ENCODE results near the gene TRIM63.
A peak's percentile ranks its signal among the peaks of the same experiment; 100 is the strongest.
"Not testable (repeated sequence)": the region's sequence is repeated elsewhere in the genome, so short reads cannot be mapped to it uniquely, and the experiment has no call there.

The TRIM63 gene

DNA sequence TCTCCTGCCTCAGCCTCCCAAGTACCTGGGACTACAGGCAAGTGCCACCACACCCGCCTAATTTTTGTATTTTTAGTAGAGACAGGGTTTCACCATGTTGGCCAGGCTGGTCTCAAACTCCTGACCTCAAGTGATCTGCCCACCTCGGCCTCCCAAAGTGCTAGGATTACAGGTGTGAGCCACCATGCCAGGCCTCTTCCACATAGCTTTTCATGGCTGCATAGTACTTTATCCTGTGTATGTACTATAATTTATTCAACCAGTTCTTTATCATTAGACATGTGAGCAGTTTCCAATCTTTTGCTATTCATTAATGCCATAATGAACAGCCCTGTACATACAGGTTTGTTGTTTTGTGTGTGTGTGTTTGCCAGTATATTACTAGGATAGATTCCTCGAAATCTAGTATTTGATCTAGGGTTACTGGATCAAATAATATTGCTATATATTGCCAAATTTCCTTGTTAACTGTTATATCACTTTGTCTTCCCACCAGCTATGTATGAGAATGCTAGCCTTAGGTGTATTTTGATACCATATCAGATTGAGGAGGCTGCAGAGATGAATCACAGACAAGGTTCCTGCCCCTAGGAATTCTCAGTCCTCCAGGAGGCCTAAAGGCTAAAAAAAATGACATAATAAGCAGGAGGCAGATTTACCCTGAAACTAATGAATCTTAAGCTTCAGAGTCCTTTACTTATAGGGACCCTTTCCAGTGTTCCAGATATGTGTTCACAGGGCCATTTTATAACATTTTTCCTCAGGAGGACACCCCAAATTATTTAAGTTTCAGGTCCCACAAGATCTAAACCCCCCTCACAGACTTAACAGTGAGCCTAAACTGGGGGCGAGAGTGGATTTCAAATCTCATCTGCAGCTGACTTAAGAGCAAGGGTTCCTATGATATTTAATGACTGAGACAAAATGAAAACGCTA, 42.1 kb upstream of the TRIM63 start:
- DNase-seq (ENCODE audit: low read depth in 2 of 2): no peak
- no peak overlapping the region for H3K4me3 ChIP-seq (replicated peaks in 1 of 2; ENCODE audit: low read depth in 2 of 2, low read length in 2 of 2)

DNA sequence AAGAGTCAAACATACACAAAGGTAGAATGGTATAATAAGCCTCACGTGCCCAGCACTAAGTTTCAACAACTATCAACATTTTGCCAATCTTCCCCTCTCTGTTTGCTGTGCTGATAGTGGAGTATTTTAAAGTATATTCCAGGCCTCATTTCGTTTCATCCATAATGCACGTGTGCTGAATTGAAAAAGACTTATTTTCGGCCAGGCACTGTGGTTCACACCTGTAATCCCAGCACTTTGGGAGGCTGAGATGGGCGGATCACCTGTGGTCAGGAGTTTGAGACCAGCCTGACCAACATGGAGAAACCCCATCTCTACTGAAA, 37.8 kb upstream of the TRIM63 start:
- DNase-seq (ENCODE audit: low read depth in 2 of 2); H3K4me3 ChIP-seq (replicated peaks in 1 of 2; ENCODE audit: low read depth in 2 of 2, low read length in 2 of 2): not testable (repeated sequence)

More for the DNA sequence above, 42.1 kb upstream of the TRIM63 start:
- TF ChIP-seq, protein P1, sequence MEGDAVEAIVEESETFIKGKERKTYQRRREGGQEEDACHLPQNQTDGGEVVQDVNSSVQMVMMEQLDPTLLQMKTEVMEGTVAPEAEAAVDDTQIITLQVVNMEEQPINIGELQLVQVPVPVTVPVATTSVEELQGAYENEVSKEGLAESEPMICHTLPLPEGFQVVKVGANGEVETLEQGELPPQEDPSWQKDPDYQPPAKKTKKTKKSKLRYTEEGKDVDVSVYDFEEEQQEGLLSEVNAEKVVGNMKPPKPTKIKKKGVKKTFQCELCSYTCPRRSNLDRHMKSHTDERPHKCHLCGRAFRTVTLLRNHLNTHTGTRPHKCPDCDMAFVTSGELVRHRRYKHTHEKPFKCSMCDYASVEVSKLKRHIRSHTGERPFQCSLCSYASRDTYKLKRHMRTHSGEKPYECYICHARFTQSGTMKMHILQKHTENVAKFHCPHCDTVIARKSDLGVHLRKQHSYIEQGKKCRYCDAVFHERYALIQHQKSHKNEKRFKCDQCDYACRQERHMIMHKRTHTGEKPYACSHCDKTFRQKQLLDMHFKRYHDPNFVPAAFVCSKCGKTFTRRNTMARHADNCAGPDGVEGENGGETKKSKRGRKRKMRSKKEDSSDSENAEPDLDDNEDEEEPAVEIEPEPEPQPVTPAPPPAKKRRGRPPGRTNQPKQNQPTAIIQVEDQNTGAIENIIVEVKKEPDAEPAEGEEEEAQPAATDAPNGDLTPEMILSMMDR (IDR thresholded peaks at IDR 0.05; ENCODE audit: low read depth, low read length): no peak

DNA sequence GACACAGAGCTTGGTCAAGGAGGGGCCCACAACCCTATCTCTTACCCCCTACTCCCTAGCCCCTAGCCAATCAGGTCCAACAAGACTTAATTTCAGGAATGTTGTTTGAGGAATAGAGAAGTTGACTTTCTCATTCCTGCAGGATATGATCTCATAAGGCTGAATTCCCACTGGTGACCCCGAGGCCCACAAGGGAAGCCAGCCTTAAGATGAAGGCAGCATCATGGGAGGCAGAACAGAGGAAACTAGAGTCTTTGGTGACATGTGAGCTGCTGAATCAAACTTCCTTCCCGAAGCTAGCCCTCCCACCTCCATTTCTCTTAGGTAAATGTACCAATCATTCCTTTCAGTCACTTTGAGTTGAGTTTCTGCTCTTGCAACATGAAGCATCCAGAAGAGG, 35.1 kb upstream of the TRIM63 start:
- peak; percentile 15 to 37 for DNase-seq (ENCODE audit: low read depth in 2 of 2)
- TF ChIP-seq, protein P1 (IDR thresholded peaks at IDR 0.05; ENCODE audit: low read depth, low read length): no peak
- no peak overlapping the region for H3K4me3 ChIP-seq (replicated peaks in 1 of 2; ENCODE audit: low read depth in 2 of 2, low read length in 2 of 2)

DNA sequence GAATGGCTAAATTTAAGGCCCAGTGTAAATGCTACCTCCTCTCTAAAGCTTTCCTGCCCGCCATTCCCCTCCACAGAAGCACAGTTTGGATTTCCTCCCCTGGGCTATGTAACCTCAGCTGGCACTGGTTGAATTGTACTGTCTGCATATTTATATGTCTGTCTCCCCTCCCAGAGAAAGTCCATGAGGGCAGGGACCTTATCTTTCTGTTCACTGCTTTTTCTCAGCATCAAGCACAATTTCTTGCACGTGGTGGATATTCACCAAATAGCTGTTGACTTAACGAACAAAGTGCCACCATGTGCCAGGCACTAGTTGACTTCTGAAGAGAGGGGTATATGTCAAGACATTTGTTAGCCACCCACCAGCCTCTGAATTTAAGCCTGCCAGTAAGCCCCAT, 34.7 kb upstream of the TRIM63 start:
- TF ChIP-seq, protein P1 (IDR thresholded peaks at IDR 0.05; ENCODE audit: low read depth, low read length): no peak
- DNase-seq (ENCODE audit: low read depth in 2 of 2): no peak
- no peak overlapping the region for H3K4me3 ChIP-seq (replicated peaks in 1 of 2; ENCODE audit: low read depth in 2 of 2, low read length in 2 of 2)

DNA sequence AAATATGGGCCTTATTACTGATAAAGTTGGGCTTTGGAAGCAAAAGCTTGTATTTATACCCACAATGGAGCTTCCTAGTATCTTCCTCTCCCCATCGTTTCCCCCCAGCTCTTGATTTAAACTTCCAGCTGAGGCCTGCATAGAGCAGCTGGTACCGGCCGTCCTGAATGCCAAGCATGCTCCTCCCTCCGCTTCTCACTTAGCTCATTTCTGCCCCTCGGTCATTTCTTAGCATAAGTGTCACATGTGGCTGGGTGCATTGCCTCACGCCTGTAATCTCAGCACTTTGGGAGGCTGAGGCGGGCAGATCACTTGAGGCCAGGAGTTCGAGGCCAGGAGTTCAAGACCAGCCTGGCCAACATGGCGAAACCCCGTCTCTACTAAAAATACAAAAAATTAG, 32.8 kb upstream of the TRIM63 start:
- DNase-seq (ENCODE audit: low read depth in 2 of 2); H3K4me3 ChIP-seq (replicated peaks in 1 of 2; ENCODE audit: low read depth in 2 of 2, low read length in 2 of 2): not testable (repeated sequence)

DNA sequence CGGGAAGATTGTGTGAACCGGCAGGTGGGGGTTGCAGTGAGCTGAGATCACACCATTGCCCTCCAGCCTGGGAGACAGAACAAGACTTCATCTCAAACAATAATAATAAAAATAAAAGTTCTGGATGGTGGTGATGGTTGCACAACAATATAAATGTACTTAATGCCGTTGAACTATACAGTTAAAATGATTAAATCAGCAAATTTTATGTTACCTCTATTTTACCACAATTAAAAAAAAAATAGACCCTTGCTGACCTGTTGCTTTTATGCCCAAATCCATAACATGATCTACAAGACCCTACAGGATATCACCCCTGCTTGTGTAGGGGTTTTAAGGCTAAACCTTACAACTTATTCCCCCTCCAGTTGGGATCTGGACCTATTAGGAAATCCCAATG, 32.4 kb upstream of the TRIM63 start:
- TF ChIP-seq, protein P1 (IDR thresholded peaks at IDR 0.05; ENCODE audit: low read depth, low read length): no peak
- H3K4me3 ChIP-seq (replicated peaks in 1 of 2; ENCODE audit: low read depth in 2 of 2, low read length in 2 of 2): no peak overlapping the region
- DNase-seq (ENCODE audit: low read depth in 2 of 2): no peak

DNA sequence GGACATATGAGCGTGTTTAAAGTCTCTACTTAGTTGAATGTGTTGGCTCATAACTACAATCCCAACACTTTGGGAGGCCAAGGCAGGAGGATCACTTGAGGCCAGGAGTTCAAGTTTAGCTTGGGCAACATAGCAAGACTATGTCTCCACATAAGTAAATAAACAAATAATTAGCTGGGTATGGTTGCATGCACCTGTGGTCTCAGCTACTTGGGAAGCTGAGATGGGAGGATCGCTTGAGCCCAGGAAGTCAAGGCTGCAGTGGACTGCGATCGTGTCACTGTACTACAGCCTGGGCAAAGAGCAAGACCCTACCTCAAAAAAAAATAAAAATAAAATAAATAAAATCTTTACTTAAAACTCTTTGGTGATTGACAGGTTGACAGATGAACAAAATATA, 31.2 kb upstream of the TRIM63 start:
- TF ChIP-seq, protein P1 (IDR thresholded peaks at IDR 0.05; ENCODE audit: low read depth, low read length): no peak
- no peak for DNase-seq (ENCODE audit: low read depth in 2 of 2)
- H3K4me3 ChIP-seq (replicated peaks in 1 of 2; ENCODE audit: low read depth in 2 of 2, low read length in 2 of 2): no peak overlapping the region

DNA sequence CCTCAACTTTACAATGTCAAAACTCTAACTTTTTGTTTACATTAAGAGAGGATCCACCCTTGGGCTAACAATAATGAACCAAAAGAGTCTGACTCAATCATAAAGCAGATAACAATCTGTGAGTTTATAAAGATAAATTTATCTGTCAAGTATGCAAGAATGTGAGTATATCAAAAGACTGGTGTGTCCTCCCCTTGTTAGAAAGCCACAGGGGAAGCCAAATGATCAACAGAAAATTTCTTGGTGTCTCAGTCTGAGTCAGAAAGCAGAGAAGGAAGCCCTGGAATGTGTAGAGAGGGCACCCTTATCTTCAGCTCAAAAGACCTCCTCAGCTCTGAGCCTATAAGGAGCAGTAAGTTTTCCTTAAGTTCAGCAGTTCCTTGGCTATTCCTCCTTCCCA, 30.3 kb upstream of the TRIM63 start:
- TF ChIP-seq, protein P1 (IDR thresholded peaks at IDR 0.05; ENCODE audit: low read depth, low read length): no peak
- DNase-seq (ENCODE audit: low read depth in 2 of 2): peak; percentile 36 to 43
- no peak overlapping the region for H3K4me3 ChIP-seq (replicated peaks in 1 of 2; ENCODE audit: low read depth in 2 of 2, low read length in 2 of 2)

Data from cardiac fibroblast (primary cell).